ENCODE measurements around the gene SYP.

Gene SYP

GRCh38 chrX:49203536-49203935, 3.5 kb upstream of the SYP start:
- no peak overlapping the region for H3K4me3 ChIP-seq (ENCODE audit: low read depth, low read length)
- no peak for TF ChIP-seq CTCF (IDR thresholded peaks at IDR 0.05; ENCODE audit: borderline replicate concordance, insufficient read depth, low read depth, low read length)

GRCh38 chrX:49202022-49202421, 2.0 kb upstream of the SYP start:
- no peak for TF ChIP-seq CTCF (IDR thresholded peaks at IDR 0.05; ENCODE audit: borderline replicate concordance, insufficient read depth, low read depth, low read length)
- no peak overlapping the region for H3K4me3 ChIP-seq (ENCODE audit: low read depth, low read length)

- no peak for TF ChIP-seq CTCF (IDR thresholded peaks at IDR 0.05; ENCODE audit: borderline replicate concordance, insufficient read depth, low read depth, low read length)
- H3K4me3 ChIP-seq (ENCODE audit: low read depth, low read length) = no peak overlapping the region
Observed at GRCh38 chrX:49199315-49199595, 738 bp downstream of the SYP start.

- H3K4me3 ChIP-seq (ENCODE audit: low read depth, low read length) = no peak overlapping the region
- no peak for TF ChIP-seq CTCF (IDR thresholded peaks at IDR 0.05; ENCODE audit: borderline replicate concordance, insufficient read depth, low read depth, low read length)
Observed at GRCh38 chrX:49198540-49199314, 1.3 kb downstream of the SYP start.

- no peak for TF ChIP-seq CTCF (IDR thresholded peaks at IDR 0.05; ENCODE audit: borderline replicate concordance, insufficient read depth, low read depth, low read length)
- H3K4me3 ChIP-seq (ENCODE audit: low read depth, low read length) = no peak overlapping the region
Observed at GRCh38 chrX:49197543-49198087, 2.4 kb downstream of the SYP start.

- H3K4me3 ChIP-seq (ENCODE audit: low read depth, low read length) = no peak overlapping the region
- no peak for TF ChIP-seq CTCF (IDR thresholded peaks at IDR 0.05; ENCODE audit: borderline replicate concordance, insufficient read depth, low read depth, low read length)
Observed at GRCh38 chrX:49193542-49193964, 6.4 kb downstream of the SYP start.

- no peak overlapping the region for H3K4me3 ChIP-seq (ENCODE audit: low read depth, low read length)
- peak; percentile 63 for TF ChIP-seq CTCF (IDR thresholded peaks at IDR 0.05; ENCODE audit: borderline replicate concordance, insufficient read depth, low read depth, low read length)
Observed at GRCh38 chrX:49192722-49193328, 7.2 kb downstream of the SYP start.
